Nucleus accumbens (tissue), 56 donors: ENCODE results near the gene MAGEF1.
A peak's percentile ranks its signal among the peaks of the same experiment; 100 is the strongest.

Source experiments
- DNase-seq, 56 donors: peaks; one replicate each; lab custom pipeline; 2025; lab: John Stamatoyannopoulos, UW

MAGEF1 gene

DNA sequence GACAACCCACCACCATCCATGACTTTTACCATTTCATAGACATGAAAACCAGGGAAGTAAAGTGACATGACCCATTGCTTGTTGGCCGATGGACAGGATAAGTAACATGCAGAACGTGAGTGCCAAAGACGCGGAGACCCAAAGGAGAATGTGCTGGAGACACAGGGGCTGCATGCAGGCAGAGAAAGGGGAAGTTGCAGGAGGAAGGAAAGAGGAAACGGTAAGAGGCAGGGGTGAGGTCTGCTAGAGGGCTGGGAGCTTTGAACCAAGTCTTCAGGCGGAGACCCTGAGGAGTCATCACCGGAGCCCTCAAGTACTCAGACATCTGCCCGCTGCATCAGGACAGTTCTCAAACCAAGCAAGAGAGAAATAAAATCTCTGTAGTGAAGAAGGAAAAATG lies 34.9 kb downstream of the MAGEF1 start:
- peak in 9 of 56 donors; percentile 5 to 31 (median 10) for DNase-seq

DNA sequence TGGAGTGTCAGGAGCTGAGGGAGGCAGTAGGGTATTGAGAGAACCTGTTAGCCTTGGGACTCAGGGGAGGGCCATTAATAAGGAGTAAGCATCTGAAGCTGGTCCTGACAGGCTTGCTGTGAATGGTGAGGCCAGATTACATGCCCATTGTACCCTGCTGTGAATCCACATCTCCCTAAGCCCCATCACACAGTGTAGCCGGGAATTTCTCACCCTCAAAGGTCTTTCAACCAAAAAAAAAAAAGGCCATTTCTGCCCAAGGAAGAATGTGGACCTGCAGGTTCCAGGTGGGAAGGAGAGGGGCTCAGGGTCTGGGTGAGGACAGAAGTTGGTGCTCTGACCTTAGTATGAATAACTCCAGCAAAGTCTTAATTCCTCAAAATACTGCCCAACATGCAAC lies 37.2 kb downstream of the MAGEF1 start:
- no peak for DNase-seq

DNA sequence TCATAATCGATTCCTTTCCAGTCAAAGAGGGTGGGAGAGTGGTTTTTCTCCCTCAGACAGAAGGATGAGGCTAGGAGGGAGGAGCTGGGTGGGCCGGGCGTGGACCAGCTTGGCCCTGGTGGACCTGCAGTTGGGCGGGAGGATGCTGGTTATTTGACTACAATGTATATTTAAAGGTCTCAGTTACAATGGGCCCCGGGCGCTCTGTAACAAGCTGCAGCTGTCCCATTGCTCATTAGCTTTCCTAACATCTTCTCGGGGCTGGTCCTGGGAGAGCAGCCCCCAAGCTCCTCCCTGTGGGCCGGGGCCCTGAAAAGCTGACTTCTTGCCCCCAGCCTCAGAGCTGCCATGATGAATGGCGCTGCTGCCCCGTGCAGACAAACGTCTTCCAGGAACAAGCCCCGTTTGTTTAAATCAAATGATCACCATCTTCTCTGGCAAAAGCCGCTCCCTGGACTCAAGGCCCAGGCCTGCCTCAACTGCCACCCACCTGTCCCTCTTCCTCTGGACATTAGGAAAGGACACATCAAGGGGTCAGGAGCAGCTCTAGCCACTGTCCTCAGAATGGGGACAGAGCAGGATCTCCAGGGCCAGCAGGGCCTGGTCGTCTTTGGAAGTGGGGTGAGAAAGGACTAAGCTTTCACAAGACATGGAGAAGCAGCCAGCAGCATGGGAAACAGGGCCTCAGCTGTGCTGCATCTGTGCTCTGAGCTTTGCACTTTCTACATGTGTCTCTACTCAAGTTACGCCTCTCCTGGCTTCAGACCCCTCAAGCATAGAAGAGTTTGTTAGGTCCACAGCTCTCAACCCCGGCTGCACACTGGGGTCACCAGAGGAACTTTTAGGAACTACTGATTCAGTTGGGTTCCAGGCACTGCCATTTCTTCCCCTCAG lies 38.6 kb downstream of the MAGEF1 start:
- DNase-seq, result no peak

DNA sequence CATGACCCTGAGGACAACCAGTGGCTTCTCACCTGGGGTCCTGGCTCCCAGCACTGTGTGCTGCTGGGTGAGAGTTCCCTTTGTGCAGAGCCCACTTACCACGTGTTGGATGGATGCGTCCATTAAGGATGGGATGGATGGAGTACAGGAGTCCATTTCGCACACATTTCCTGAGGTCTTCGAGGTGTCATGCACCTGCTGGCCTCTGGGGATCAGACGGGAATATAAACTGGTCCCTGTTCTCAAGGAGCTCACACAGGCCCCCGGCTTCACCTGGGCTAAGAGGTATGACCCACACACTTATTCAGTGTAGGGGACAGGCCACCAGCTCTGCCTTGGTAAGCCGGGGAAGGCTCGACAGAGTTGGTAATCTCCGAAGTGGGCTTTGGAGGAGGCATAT lies 39.5 kb downstream of the MAGEF1 start:
- no peak for DNase-seq

DNA sequence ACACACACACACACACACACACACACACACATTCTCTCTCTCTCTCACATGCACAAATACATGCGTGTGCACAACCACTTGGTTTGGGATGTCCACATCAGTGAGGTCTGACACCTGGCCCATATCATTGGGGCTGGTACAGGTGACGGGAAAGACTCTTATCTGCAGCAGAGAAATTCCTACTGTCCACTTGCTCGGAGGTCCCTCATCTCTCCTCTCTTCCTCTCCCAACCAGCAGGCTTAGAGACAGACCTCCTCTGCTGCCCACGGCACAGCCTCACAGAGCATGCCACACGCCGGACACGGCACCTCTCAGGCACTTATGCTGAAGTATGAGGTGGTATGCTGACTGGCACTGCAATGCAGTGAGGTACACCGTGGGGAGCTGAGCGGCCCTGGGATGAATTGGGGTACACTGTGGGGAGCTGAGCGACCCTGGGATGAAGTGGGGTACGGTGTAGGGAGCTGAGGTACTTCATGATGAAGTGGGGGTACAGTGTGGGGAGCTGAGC lies 41.7 kb downstream of the MAGEF1 start:
- no peak for DNase-seq

DNA sequence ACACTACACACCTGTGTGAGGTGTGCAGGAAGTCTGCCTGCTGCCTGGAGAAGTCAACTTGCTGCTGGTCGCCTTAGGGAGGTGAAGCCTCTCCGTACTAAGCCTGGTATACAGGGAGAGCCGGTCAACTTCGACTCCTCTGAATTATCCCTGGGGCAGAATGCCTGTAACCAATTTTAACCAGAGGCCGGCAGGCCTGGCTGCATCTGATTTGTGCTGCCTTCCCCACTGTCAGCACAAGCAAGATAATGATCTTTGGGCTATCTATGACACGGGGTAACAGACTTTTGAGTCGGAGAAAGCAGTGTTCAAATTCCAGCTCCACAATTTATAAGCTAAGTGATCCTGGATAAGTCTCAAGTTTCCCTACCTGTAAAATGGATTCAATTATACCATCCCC lies 42.3 kb downstream of the MAGEF1 start:
- no peak for DNase-seq

DNA sequence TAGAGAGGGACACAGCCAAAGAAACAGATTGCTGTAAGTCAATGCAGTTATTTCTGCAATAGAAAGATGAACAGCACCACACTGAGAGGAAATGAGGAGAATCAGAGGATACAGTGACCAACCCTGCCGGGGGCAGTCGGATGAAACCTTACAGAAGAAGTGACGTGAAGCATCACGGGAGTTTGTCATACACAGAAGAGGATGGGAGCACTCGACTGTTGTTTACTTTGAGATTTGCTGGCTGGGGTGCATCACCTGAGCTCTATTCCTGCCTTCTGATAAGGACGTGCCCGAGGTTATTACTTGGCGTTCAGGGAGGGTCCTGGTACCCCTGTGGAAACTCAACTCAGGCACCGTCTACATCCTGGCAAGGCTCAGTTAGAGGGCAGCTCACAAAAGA lies 45.4 kb downstream of the MAGEF1 start:
- DNase-seq, result no peak

DNA sequence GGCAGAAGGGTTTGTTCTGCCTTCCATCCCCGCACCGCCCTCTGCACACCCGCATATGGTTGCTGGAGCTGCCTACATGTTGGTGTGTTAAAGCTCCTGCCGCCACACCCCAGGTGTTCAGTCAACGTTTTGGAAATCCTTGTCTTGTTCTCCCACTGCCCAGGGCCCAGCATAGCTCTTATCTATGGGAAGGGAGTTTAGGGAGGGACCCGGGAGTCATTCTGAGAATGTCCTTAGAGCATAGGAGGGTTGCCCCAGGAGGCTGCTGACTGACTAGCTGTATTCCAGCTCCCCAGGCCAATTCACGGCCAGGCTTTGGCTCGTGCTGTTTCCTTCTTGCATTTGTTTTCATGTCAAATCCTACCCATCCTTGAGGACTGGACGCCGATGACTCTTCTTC lies 46.8 kb downstream of the MAGEF1 start:
- DNase-seq, result no peak

DNA sequence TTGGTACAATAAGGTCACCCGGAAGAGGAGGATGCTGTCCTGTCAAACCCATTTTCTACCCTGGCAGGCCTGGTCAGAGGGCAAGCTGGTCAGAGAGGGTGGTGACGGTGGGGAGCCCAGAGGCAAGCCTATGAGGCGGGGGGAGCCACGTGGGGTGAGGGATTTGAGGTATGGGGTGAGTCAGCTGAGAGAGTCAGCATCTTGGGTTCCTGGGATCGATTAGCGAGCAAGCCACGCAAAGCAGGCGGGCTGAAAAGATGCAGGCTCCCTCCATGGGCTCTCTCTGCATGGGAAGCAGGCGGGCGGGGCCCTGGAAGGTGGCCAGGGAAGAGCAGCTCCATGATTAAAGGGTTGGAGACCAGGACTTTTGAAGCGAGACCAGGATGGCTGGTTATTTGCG lies 48.1 kb downstream of the MAGEF1 start:
- no peak for DNase-seq

DNA sequence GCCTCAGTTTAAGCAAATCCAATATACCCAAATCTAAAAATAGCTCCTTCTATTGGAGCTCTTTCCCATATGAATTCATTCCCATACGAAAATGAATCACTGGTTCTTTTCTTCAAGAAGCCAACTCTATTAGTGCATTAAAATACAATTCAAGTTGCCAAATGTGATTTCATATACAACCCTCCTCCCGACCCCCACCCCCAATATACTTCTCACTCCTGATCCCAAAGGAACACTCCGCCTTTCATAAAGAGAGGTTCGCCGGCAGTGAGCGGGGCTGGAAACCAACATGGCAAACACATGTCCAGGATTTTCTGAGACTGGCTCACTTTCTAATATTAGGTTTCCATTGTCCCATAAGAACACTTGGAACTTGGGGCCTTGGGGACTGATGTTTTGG lies 48.5 kb downstream of the MAGEF1 start:
- no peak for DNase-seq

DNA sequence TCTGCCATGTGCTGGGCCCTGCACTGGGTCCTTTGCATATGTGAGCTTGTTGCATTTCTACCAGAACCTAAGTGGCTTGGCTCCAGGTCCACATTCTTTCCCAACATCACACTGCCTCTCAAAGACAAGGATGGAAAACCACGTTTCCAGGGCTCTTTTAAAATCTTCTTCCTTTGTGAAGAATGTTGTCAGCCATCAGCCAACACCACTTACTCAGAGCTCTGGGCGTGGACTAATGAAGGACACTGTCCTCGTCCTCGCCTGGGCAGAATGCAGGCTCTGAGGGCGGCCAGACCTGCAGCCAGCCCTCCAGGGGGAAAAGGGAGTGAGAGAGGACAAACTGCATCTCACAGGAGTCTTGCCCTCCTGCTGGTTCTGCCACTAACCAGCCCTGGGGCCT lies 49.7 kb downstream of the MAGEF1 start:
- no peak for DNase-seq

DNA sequence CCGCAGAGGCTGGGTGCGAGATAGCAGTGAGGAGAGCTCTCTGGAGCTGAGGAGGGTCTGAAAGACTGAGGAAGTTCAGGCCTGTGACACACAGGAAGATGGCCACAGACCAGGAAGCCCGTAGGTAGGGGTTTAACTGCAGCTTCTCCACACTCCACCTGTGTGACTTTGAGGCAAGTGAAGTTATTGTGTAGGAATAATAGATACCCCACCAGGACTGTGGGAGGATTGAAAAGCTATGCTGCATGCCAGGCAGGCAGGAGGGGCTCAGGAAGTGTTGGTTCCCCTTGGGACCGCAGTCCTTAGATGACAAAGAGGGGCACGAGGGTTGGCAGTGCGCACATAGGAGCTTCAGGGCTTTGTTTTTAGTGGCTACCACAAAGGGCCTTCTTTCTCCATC lies 50.9 kb downstream of the MAGEF1 start:
- DNase-seq, result no peak
